Measurements from ENCODE around the gene KCNJ1.

GRCh38 chr11:128874427-128874826 lies 7.3 kb upstream of the KCNJ1 start:
- TF ChIP-seq EZH2phosphoT487 (IDR thresholded peaks at IDR 0.05; ENCODE audit: borderline replicate concordance, low read length) (no peak), EZH2 (IDR thresholded peaks at IDR 0.05; ENCODE audit: low read length, unreplicated experiment) (no peak)
